Right atrium auricular region (tissue), 2 donors: ENCODE results near the gene PDE11A. TPM values are rescaled to one million over a fixed set of nuclear protein-coding genes. Genes with fewer than 3 reads are reported as not detected.
A peak's percentile ranks its signal among the peaks of the same experiment; 100 is the strongest.

ENCODE experiments used
- DNase-seq: peaks from one replicate; pipeline ENCODE4 v3.0.0-alpha.2; 2019; ENCODE audit warnings: low spot score
- H3K27ac ChIP-seq, 2 donors: fragments of 200-600 bp; sonication (generic); 1 replicate in 1 of 2; 2 replicates in 1 of 2; pipeline ENCODE4 v1.5.1; 2016 to 2019
- H3K27me3 ChIP-seq, 2 donors: fragments of 200-600 bp; sonication (generic); one replicate each; pipeline versions ENCODE4 v1.5.1 to v1.6.0; 2017 to 2019
- H3K36me3 ChIP-seq: fragments of 200-600 bp; sonication (generic); one replicate; pipeline ENCODE4 v1.5.1; 2016
- H3K4me1 ChIP-seq, 2 donors: fragments of 200-600 bp; sonication (generic); one replicate each; pipeline versions ENCODE4 v1.5.1 to v1.6.0; 2017 to 2019
- H3K4me3 ChIP-seq, 2 donors: fragments of 200-600 bp; sonication (generic); 1 replicate in 1 of 2; 2 replicates in 1 of 2; pipeline ENCODE4 v1.5.1; 2017 to 2019; ENCODE audit warnings: mild to moderate bottlenecking in 1 of 2, moderate library complexity in 1 of 2
- H3K9me3 ChIP-seq, 2 donors: fragments of 200-600 bp; sonication (generic); one replicate each; pipeline ENCODE4 v1.5.1; 2019
- CTCF ChIP-seq, 2 donors: fragments of 200-600 bp; sonication (generic); IDR thresholded peaks; one replicate each; pipeline ENCODE4 v1.5.1; 2019; ENCODE audit warnings: antibody characterized with exemption in 2 of 2
- total RNA-seq, 2 donors: library from RNA; depleted of rRNA; stranded (reverse); fragments of >200 nt; gene quantifications; one replicate each; pipeline ENCODE4 v1.1.0, GENCODE V29; 2016

The PDE11A gene
- total RNA-seq, 2 donors from 2014 or later = 1.2 TPM; not detected in 1

- no peaks in the 10 kb centered on the region for H3K36me3 ChIP-seq
- no peak for DNase-seq
- no peaks in the 10 kb centered on the region for H3K27me3 ChIP-seq
- H3K4me3 ChIP-seq = no peak overlapping the region
- no peak overlapping the region for H3K27ac ChIP-seq
- no peaks in the 10 kb centered on the region for H3K4me1 ChIP-seq
- TF ChIP-seq CTCF (IDR thresholded peaks at IDR 0.05) = no peak
- no peaks in the 10 kb centered on the region for H3K9me3 ChIP-seq
Measured at GRCh38 chr2:177778472-177778871, 294.1 kb downstream of the PDE11A start.

- no peaks in the 10 kb centered on the region for H3K27me3 ChIP-seq
- TF ChIP-seq CTCF (IDR thresholded peaks at IDR 0.05) = peak in 1 of 2 donors; percentile 54
- no peaks in the 10 kb centered on the region for H3K9me3 ChIP-seq
- no peak overlapping the region for H3K27ac ChIP-seq
- no peaks in the 10 kb centered on the region for H3K36me3 ChIP-seq
- no peak overlapping the region for H3K4me3 ChIP-seq
- H3K4me1 ChIP-seq = no peaks in the 10 kb centered on the region
- DNase-seq = no peak
Measured at GRCh38 chr2:177772529-177772928, 300.0 kb downstream of the PDE11A start.

DNA sequence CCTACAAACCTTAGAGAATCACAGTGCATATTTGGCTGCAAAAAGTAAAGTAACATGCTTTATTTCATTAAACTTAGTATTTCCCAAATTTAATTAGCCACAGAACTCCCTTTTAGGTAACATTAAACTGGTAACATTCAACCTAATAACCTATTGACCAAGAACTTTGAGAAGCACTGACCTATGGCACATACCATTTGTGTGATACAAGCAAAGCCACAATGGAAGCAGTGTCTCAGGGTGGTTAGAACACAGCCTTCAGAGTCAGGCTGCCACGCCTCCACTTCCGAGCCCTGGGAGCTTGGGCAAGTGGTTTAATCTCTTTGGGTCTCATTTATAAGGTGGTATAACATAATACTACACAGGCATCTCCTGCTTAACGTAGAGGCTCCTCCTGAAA lies 301.4 kb downstream of the PDE11A start:
- TF ChIP-seq CTCF (IDR thresholded peaks at IDR 0.05) = no peak

DNA sequence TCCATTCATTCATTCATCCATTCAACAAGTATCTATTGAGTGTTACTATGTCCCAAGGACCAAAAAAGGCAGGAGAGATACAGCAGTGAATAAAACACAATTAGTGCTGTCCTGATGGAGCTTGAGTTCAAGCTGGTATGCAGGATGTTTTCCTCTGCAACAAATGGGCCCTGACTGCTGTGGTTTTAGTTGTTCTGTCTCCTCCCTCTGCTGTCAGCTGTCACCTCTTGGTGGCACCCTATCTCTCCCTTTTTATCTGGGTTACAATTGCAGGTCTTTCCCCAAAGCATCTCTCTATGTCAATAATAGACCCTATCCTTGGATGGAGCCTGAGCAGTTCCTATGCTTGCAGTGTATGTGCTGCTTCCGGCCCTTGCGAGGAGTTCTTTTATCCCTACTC lies 304.8 kb downstream of the PDE11A start:
- no peaks in the 10 kb centered on the region for H3K9me3 ChIP-seq
- H3K4me3 ChIP-seq = no peak overlapping the region
- no peaks in the 10 kb centered on the region for H3K27me3 ChIP-seq
- H3K36me3 ChIP-seq = no peaks in the 10 kb centered on the region
- H3K4me1 ChIP-seq = peaks cover 0 to 6% of the 10 kb centered on the region in 2 donors
- TF ChIP-seq CTCF (IDR thresholded peaks at IDR 0.05) = no peak
- DNase-seq = no peak
- H3K27ac ChIP-seq = no peak overlapping the region

More for the DNA sequence above, 301.4 kb downstream of the PDE11A start:
- Histone ChIP-seq H3K4me3 (no peak overlapping the region), H3K36me3 (no peaks in the 10 kb centered on the region), H3K27me3 (no peaks in the 10 kb centered on the region), H3K27ac (no peak overlapping the region), H3K4me1 (no peaks in the 10 kb centered on the region), H3K9me3 (no peaks in the 10 kb centered on the region)
- DNase-seq = no peak

DNA sequence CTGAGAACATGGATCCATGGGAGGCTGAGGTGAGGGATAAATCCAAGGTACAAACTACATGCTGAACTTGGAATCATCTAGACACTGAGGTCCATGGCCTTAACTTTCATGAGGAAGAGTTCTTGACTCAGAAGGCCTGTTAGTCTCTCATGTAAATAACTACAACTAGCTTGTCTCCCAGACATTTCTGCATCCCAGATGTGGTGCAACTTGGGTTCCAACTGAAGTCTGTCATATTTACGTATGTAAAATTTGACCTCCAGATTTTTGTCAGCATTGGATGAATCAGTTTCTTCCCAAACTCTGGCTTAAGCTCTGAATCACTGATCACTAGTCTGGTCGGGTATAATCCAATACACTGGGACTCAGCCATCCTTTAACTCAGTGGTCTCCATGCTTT lies 306.9 kb downstream of the PDE11A start:
- no peak overlapping the region for H3K27ac ChIP-seq
- H3K27me3 ChIP-seq = no peaks in the 10 kb centered on the region
- no peak for DNase-seq
- no peak overlapping the region for H3K4me3 ChIP-seq
- no peaks in the 10 kb centered on the region for H3K36me3 ChIP-seq
- H3K4me1 ChIP-seq = peaks cover 0 to 6% of the 10 kb centered on the region in 2 donors
- TF ChIP-seq CTCF (IDR thresholded peaks at IDR 0.05) = no peak
- H3K9me3 ChIP-seq = no peaks in the 10 kb centered on the region

DNA sequence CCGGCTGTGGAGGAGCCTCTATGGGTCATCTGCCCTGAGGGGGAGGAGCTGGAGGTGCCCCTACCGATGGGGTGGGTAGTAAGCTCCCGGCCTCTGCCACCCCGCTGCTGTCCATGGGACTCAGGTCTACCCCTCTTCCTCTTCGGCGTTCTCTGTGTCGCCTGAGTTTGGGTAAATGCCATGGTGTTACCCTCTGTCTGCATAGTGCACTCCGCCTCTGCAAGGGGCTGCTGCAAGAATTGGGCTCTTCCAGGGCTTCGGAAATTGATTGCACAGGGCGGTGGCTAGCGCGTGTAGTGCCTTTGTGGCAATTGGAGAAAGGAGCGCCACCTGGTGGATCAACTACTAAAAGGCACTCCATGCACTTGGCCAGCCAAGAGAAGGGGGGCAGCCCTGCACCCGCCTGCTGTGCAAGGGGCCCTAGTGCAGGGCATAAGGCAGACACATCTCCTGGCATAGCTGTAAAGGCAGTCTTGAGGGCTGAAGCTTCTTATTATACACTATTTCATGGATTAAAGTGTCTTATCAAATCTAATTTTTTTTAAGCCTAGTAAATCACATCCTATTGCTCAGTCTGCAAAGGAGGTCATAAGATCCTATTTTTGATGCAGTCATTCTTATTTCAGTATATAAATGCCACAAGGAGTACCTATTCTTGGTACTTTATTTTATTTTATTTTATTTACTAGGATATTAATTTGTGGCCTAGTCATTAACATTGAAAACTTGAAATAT lies 308.9 kb downstream of the PDE11A start:
- H3K27me3 ChIP-seq = no peaks in the 10 kb centered on the region
- no peaks in the 10 kb centered on the region for H3K9me3 ChIP-seq
- H3K27ac ChIP-seq = no peak overlapping the region
- peaks cover 0 to 12% of the 10 kb centered on the region in 2 donors for H3K4me1 ChIP-seq
- no peak overlapping the region for H3K4me3 ChIP-seq
- TF ChIP-seq CTCF (IDR thresholded peaks at IDR 0.05) = peak; percentile 77 to 91
- no peaks in the 10 kb centered on the region for H3K36me3 ChIP-seq
- DNase-seq = peak; percentile 78
